EH (cell line): ENCODE results near the gene GCHFR.

Experiments used
- DNase-seq: peaks from one replicate; pipeline ENCODE4 v3.0.0-alpha.2; 2015; ENCODE audit warnings: low read depth

Gene GCHFR

DNA sequence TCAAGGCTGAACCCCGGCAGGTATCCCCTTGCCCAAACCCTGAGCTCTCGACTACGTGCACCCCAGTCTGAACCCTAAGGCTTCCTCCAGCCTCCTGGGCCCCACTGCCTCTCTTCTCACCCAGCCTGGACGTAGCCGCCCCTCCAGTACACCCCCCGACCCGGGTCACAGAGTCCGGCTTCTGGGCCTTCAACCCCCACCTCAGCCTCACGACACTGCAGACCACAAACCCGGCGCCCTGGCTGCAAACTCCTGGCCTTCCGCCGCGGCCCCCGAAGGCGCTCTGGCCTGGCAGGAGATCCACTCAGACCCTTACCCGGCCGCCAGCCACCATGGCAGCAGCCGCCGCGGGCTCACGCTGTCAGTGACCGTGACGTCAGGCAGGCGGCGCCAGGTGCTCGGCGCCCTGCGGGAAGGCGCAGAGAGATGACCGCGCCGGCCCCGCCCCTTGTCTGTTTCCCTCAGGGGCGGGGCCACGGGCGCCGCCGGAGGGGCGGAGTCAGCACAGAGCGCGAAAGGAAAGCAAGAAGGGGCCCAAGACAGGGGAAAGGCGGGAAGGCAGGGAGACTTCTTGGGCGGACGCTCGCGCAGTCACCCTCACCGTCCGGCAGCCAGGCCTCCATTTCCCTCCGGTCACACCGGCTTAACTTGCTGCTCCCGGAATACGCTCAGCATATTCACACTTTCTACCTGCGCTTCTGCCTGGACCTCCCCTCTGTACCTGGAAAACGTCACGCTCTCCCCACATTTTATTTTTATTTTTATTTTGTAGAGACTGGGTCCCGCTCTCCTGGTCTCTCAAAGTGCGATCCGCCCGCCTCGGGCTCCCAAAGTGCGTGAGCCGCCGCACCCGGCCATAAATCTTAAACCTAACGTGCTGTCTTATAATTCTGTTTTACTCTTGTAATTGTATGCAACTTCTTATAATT is 8.7 kb upstream of the GCHFR start, which contains the start of gene RMDN3:
RMDN3 (minus strand) TSS at position 372 of the 929 bp plus-strand sequence. CDS start 471 bp downstream, outside the sequence.
- peak; percentile 91 for DNase-seq

DNA sequence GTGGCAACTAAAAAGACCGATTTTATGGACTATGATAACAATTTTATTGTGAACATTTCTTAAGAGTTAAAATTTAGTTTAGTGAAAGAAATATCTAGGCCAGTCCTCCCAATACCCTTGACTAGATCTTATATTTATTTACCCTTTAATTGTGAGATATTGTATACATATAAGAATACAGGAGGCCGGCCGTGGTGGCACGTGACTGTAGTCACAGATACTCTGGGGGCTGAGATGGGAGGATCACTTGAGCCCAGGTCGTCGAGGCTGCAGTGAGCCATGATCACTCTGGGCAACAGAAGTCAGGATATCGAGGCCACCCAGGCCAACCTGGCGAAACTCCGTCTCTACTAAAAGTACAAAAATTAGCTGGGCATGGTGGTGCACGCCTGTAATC is 8.1 kb upstream of the GCHFR start:
- DNase-seq: no peak

DNA sequence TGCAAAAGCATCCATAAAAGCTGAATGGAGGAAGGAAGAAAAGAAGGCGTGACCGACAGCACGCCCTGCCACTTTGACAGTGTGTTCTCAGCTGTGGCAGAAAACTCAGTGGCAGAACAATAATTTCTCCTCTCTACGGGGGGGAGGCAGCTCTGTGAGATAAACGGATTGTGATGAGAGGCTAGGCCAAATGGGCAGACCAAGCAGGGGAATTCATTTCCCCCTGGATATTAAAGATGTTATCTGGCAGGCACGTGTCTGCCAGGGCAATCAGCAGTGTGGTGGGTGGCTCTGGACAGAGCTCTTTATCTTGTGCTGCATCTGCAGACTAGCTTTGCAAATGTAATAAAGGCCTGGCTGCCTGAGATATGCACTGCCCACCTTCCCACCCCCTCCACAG is 6.9 kb upstream of the GCHFR start:
- DNase-seq: no peak

DNA sequence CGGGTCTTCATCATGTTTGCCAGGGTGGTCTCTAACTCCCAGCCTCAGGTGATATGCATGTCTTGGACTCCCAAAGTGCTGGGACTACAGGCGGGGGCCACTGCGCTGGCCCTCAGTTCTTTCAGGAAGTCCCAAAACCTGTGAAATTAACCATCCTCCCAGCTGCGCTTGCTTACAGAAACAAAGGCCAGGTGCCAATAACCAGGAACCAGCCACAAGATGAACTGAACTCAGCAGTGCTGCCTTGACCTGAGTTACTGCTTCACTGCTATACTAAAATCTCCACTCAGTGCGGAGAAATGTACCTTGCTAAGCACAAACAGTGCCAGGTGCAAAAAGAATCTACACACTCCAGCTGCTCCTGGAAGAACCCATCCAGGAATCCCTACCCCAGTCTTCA is 3.9 kb upstream of the GCHFR start:
- no peak for DNase-seq

DNA sequence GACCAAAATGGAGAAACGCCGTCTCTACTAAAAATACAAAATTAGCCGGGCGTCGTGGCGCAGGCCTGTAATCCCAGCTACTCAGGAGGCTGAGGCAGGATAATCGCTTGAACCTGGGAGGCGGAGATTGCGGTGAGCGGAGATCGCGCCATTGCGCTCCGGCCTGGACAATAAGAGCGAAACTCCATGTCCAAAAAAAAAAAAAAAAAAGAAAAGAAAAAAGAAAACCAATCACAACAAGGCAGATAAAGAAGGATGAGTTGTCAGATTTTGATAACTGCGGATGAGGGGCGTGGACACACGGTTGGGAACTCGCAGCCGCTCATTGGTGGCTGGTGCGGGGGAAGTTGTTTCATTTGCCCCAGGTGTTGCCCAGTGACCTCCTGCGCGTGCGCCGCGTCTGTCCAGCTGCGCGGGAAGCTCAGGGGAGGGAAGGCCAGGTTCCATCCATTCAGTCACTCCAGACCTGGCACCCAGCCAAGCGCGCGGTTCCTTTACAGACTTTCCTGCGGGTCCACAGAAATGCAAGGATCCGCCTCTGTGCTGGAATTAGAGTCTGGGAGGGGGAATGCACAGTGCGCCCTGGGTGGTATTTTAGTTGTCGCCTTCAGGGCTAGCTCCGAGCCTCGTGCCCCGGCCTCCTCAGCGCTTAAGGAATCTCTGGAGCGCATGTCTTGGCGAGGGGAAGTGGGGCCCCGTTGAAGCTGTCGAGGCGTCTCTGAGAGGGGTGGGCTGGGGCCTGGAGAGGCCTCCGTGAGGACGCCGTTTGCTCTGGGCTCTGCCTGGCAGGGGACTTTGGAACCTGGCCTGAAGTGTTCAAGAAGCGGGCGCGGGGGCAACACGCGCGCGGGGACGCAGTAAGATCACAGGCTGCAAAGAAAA is 708 bp upstream of the GCHFR start:
- DNase-seq: peak; percentile 72

DNA sequence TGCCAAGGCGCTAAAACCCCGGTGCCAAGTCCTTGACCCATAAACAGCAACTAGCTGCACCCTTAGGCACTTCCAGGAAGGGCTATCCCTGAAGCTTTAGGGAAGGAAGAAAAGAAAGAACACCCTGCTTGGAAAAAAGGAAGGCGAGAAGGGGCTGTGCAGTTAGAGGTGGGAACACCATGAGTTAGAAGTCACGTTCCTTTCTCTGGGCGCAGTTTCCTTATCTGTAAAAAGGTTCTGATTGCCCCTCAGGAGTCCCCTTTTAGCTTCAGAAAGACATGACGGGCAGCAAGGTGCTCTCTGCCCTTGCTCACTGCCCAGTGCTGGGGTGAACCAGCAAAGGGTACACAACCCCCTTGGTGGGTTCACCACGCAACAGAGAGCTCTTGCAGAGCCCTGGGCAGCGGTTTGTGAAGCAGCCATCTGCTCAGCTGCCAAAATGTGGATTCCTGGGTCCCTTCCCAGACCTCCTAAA is 798 bp downstream of the GCHFR start:
- no peak for DNase-seq

DNA sequence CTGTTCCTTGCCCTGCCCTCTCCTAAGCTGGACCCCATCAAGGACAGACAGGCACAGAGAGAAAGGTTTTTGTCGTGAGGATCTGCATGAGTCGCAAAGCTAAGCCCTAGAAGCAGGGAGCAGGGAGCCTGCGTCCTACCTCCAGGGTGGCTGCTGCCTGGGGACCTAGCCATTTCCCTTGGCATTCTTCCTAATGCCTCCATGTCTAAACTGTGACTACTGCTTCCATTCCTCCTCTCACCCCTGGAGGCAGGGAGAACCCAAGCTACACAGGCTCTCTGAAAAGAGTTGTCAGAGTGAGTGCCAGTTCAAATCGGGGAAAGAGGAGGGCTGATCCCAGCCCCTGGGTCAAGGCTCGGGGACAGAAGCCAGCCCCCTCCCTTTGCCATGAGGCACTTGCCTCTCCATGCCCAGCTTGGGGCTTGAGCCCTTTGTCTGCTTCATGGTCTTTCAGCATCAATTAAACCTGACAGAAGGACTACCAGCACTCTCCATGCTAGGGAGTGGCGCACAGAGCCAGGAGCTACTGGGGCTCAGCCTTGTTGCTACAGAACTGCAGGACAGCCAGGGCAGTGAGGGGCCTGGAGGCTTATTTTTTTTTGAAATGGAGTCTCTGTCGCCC is 2.4 kb downstream of the GCHFR start:
- peak; percentile 75 for DNase-seq

DNA sequence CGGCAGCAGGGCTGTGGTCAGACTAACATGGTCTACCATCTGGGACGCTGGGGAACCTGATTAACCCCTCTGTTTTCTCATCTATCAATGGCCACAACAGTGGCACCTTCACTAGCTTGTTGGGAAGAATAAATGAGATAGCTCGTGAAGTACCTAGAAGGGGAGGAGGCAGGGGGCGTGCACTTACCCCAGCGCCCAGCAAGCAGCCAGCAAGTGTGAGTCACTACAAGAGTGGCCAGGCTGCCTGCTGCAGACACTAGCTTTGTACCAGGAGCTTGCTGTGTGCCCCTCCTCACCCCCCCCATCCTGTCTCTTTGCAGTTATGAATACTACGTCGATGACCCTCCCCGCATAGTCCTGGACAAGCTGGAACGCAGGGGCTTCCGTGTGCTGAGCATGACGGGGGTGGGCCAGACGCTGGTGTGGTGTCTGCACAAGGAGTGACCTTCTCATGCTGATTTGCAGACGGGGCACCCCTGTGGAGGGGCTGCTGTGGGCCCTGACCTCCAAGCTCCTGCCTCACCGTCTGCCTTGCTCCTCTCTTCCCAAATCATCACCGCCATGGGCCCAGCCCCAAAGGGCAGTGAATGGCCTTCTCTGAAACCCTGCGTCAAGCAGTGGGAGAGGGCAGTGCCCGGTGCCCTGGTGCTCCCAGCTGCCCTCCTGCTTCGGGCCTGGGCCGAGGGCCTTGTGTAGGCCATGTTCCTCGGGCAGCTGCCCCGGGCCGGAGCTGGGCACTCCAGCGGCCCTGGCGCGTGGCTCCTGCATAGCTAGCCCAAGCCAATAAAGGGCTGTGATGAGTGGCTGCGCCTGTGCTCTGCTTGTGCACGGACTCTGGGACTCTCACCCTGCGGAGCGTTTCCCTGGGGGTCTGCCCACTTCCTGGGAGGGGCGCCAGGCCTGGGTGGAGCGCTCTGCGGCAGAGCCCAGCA is 3.3 kb downstream of the GCHFR start:
- DNase-seq: peak; percentile 57

DNA sequence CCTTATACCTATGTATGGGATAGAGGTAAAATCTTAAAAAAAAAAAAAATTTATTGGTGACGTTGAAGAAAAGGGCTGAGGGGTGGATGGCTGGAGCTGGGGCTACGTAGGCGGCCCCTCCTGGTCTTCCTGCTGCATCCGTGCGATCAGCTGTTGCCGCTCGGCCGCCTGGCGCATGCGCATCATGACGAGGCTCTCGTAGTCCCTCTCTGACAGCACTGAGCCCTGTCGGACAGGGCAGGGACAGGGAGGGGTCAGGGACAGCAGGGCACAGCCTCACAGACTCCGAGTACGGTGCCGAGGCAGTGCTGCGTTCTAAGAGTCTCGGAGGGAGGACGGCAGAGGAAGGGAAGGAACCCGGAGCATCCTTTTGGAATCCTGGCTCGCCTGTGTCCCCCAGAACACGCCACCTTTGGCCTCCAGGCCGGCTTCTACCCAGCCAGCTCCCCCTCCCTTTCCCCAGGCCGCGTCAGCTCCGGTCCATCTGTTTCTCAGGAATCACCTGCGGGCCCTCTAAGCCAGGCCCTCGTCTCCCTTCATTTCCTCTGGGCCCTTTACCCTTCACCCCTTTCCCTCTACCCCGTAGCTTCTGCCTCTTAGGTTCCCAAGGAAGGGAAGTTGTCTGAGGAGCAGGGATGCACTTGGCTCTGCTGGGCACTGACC is 4.1 kb downstream of the GCHFR start:
- no peak for DNase-seq

DNA sequence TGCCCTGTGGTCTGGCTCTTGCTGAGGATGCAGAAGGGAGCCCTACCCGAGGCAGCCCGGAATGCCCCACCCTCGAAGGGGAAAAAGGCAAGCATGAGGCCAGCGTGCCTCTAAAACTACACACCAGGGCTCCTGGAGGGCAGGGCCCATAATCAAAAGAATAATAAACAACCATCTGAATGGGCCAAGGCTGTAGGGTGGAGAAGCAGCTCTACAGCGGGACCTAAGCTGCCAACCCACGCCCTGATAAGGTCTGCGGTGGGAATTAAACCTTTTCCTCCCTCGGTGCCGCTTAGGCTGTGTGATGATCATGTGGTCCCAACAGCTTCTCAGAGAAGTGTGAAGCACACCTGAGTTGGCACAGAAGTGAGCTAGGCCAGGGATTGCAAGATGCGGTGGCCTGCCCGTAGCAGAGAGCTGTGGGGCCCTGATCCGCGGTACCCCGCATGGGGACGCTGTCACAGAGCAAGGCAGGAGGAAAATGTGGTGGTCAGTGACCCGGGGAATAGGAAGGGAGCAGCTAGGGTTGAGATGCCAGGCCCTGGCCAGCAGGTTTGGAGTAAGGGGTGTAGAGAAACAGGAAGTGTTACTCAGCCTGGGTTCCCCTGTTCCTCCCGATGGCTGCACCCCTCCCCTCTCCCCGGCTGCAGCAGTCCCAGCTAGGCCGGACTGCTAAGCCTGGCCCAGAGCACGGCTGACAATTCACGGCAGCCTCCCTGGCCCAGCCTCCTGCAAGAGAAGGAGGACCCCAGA is 4.8 kb downstream of the GCHFR start:
- DNase-seq: no peak

DNA sequence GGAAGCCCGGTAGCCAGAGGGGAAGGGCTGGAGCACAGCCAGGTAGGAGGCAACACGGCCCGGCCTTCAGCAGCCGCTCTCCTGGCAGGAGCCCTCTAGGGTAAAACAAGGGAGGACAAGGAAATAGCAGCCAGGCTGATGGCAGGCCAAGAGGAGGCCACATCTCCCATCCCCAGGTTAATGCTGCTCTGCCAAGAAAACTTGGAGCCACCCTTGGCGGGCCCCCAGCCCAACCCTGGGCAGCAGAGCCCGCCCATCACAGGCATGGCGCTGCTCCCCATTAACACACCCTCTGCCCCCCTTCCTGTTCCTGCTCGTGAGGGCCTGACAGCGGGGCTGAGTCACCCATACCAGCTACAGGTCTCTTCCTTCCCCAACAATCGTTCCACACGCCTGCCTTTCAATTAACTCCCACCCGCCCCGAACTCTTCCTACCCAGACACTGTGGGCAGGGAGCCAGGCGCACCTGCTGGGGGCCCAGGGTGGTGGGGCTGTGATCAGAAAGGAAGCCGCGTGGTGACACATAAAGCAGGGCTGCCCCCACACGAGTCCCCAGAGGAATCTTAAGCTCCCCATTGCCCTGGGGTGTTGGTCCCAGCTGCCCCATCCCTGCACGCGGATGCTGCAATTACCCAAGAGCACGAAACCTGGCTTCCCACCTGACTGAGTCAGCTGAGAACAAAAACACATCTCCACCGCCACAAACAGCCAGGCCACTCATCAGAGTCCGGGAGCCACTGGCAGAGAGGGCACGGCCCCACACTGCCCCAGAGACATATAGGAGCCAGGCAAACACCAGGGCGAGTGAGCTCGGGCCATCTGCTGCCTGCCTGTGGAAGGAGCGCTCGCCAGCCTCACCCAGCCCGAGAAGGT is 5.6 kb downstream of the GCHFR start, which contains the start of gene C15orf62:
C15orf62 (plus strand) TSS at position 707 of the 873 bp plus-strand sequence. CDS start 516 bp downstream, outside the sequence.
- peak; percentile 57 for DNase-seq

DNA sequence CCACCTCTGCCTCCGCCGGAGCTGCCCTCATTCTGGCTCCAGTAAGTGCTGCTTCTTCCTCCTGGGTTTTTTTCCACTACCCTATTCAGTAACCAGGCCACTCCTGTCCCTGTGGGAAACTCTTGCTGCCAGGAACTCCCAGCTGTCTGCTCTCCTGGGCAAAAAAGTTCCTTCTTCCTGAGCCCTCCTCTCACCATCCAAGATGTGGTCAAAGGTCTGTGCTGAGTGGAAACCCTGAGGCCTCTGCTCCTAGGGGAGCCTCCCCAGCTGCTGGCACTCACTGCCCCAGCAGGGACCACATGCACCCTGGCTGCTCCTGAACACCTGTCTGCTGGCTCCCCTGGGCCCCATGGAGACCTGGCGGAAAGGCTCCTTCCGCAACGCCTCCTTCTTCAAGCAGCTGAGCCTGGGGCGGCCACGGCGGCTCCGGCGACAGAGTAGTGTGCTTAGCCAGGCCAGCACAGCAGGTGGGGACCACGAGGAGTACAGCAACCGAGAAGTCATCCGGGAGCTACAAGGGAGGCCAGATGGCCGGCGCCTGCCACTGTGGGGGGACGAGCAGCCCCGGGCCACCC is 6.4 kb downstream of the GCHFR start:
- no peak for DNase-seq

DNA sequence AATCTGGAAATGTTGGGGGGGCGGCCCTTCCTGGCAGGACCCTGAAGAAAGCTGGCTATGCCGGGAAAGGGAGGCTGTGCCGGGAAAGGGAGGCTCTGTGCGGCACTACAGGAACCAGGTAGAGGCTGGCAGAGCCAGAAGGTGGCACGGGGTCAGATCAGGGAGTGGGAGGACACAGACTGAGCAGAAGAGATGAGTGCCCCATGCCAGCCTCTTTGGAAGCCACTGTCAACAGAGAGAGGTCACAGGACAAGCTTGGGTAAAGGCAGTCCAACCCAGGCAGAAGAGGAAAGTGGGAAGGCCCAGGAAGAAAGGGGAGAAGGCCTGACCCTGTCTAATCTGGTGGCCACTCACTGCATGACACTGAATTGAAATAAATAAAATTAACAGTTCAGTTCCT is 7.4 kb downstream of the GCHFR start:
- DNase-seq: no peak

DNA sequence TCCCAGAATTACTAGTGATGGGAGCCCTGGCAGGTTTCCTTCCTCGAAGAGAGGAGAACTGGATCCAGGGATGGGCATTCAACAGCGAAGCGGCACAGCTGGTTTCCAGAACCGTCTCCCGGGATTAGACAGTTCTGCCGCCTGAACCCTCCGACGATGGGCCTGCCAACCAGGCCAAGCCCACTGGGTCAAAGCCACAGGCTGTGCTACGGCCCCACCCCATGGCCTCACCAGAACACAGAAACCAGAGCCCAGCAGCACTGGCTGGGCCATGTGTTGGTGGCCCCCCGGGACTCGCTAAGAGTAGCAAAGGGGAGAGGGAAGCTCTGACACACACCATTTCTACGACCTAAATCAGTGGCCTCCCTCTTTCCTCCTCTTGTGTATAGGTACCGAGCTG is 8.1 kb downstream of the GCHFR start:
- no peak for DNase-seq

DNA sequence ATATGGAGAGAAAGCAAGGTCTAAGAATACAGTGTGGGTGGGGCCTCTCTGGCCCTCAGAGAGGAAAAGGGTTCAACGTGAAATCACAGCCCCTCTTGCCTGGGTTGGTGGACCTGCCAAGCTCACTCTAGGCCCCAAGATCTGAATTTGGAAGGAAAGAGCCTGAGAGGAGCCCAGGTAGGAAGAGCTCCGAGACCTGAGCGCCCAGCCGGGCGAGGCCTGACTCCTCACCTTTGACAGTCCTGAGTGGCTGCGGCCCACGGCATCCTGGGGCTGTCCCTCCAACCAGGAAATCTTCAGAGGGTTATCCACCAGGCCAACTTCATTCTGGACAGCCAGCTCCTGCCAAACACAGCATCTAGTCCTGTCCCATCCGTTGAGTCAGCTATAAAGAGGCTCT is 9.6 kb downstream of the GCHFR start:
- no peak for DNase-seq

DNA sequence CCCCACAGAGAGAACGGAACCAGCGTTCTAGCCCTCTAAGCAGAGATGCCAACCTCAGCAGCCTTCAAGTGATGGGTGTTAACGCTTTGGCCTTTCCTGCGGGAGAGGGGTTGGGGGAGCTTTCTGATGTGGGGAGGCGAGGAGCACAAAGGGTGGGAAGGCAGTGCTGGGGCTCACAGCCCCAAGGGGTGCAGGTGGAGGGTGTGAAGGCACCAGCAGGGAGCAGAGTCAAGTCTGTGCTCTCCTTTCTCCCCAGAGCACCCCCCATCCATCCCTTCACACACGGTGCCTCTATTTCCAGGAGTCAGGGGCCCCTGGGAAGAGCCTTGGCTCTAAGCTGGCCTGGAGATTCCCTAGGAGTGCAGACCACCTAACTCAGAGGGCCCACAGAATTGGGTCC is 10.0 kb downstream of the GCHFR start:
- DNase-seq: no peak

DNA sequence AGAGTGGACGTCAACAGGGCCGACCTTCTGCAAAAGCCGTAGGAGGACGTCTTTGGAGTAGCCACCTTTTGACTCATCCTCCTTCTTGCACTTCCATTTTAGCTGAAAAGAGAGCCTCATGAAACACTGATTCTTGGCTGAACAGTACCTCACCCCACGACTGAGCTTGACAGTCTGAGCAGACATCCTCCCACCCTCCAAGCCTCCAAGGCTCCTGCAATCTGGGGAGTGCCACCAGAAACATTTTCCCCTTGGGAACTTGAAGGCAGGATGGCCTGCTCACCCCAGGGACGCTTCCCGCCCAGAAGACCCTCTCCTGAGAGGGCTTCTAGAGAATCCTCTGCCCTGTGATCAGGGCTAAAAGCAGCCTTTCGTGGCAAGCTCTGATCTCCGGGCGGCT is 11.1 kb downstream of the GCHFR start:
- no peak for DNase-seq
